HCT116 (cell line): ENCODE measurements around the gene RNF220. TPM values are rescaled to one million over a fixed set of nuclear protein-coding genes. Genes with fewer than 3 reads are reported as not detected.

Experiments
- ATAC-seq: fragments of 200-7000 bp; cut with Tn5 transposase; 2 replicates; pipeline ENCODE4 v1.9.1; 2020; ENCODE audit warnings: mild to moderate bottlenecking, moderate library complexity
- BruUV-seq: library from RNA; stranded (reverse); fragments of 400-500 nt; replicated peaks from 2 replicates; lab custom pipeline; 2021; lab: Mats Ljungman, UMichigan
- CTCF ChIA-PET: fragments of 300-600 bp; sonication (Branson Sonifier 250); formaldehyde crosslinking; loops from one replicate; lab custom pipeline; 2021; ENCODE audit warnings: antibody characterized with exemption; lab: Charles Lee
- POLR2A ChIA-PET: fragments of 300-600, 350-600 bp; sonication (Branson Sonifier 250); formaldehyde crosslinking; loops from one replicate; lab custom pipeline; 2021; ENCODE audit warnings: antibody characterized with exemption; lab: Charles Lee
- RAD21 ChIA-PET, 2 experiments: fragments of 300-600 bp; sonication (Branson Sonifier 250); formaldehyde crosslinking; loops; one replicate each; lab custom pipeline; 2023; ENCODE audit warnings: low total read pairs in 2 of 2; ENCODE audit not compliant: uncharacterized antibody in 2 of 2, unreplicated experiment in 2 of 2, low non-redundant PET in 1 of 2; lab: Charles Lee
- DNase-seq: peaks from one replicate; pipeline ENCODE4 v3.0.0-alpha.2; 2010; ENCODE audit warnings: low read depth, low spot score
- H2AFZ ChIP-seq: fragments of 200-600 bp; shearing (Covaris generic), sonication (generic); 2 replicates; pipeline ENCODE4 v1.6.1; 2017; ENCODE audit warnings: low read depth, mixed run types, mixed read lengths, antibody characterized with exemption, low read length; ENCODE audit not compliant: poor library complexity, severe bottlenecking
- H3K27ac ChIP-seq: 2 replicates; pipeline ENCODE4 v1.5.1; 2012; ENCODE audit warnings: low read depth, low read length
- H3K27me3 ChIP-seq: fragments of 200-600 bp; sonication (generic); 2 replicates; pipeline ENCODE4 v1.6.1; 2016; ENCODE audit warnings: mixed run types, low read length, mixed read lengths; ENCODE audit not compliant: insufficient read depth
- H3K36me3 ChIP-seq, 2 experiments: fragments of 200-500 bp in 1 of 2; fragments of 200-600 bp in 1 of 2; sonication (Bioruptor generic) in 1 of 2; sonication (generic) in 1 of 2; 2 replicates each; pipeline versions ENCODE4 v1.5.1 to v1.6.1; 2014 to 2016; ENCODE audit warnings: low read length in 2 of 2, inconsistent platforms in 1 of 2, mixed read lengths in 1 of 2, mixed run types in 1 of 2; ENCODE audit not compliant: insufficient read depth in 2 of 2, control insufficient read depth in 1 of 2
- H3K4me1 ChIP-seq, 2 experiments: fragments of 200-600 bp in 1 of 2; sonication (generic) in 1 of 2; 2 replicates each; pipeline versions ENCODE4 v1.5.1 to v1.6.1; 2012 to 2017; ENCODE audit warnings: low read length in 2 of 2, inconsistent platforms in 1 of 2, mild to moderate bottlenecking in 1 of 2, mixed read lengths in 1 of 2, mixed run types in 1 of 2, moderate library complexity in 1 of 2; ENCODE audit not compliant: insufficient read depth in 2 of 2, control insufficient read depth in 1 of 2
- H3K4me2 ChIP-seq: fragments of 200-600 bp; sonication (generic); 2 replicates; pipeline ENCODE4 v1.6.1; 2017; ENCODE audit warnings: mixed run types, low read length, mixed read lengths
- H3K4me3 ChIP-seq, 2 experiments: fragments of 200-600 bp in 1 of 2; sonication (generic) in 1 of 2; replicated peaks in 1 of 2; 2 replicates each; pipeline ENCODE4 v1.5.1; 2011 to 2016; ENCODE audit warnings: low read length in 2 of 2, control low read depth in 1 of 2, low read depth in 1 of 2, mild to moderate bottlenecking in 1 of 2, mixed read lengths in 1 of 2, mixed run types in 1 of 2
- H3K79me2 ChIP-seq: fragments of 200-600 bp; sonication (generic); 2 replicates; pipeline ENCODE4 v1.6.1; 2017; ENCODE audit warnings: mild to moderate bottlenecking, mixed run types, low read length, moderate library complexity, mixed read lengths; ENCODE audit not compliant: insufficient read depth
- H3K9ac ChIP-seq: fragments of 200-600 bp; sonication (generic); 2 replicates; pipeline ENCODE4 v1.6.1; 2016; ENCODE audit warnings: low read length, mixed read lengths
- H3K9me2 ChIP-seq: fragments of 200-600 bp; sonication (generic), shearing (Covaris generic); 2 replicates; pipeline ENCODE4 v1.6.1; 2017; ENCODE audit warnings: mixed run types, mild to moderate bottlenecking, moderate library complexity; ENCODE audit not compliant: insufficient read depth
- H3K9me3 ChIP-seq, 2 experiments: fragments of 200-500 bp in 1 of 2; fragments of 200-600 bp in 1 of 2; sonication (Bioruptor generic) in 1 of 2; sonication (generic) in 1 of 2; 2 replicates each; pipeline ENCODE4 v1.6.1; 2014 to 2017; ENCODE audit warnings: low read length in 2 of 2, mixed read lengths in 2 of 2, inconsistent platforms in 1 of 2, low read depth in 1 of 2, mild to moderate bottlenecking in 1 of 2, mixed run types in 1 of 2, moderate library complexity in 1 of 2; ENCODE audit not compliant: control insufficient read depth in 1 of 2, insufficient read depth in 1 of 2
- H4K20me1 ChIP-seq: fragments of 200-600 bp; sonication (generic), shearing (Covaris generic); 2 replicates; pipeline ENCODE4 v1.6.1; 2017; ENCODE audit warnings: mixed run types, mild to moderate bottlenecking, moderate library complexity; ENCODE audit not compliant: insufficient read depth
- CTCF ChIP-seq, 3 experiments: fragments of 200-600 bp in 1 of 3; sonication (generic) in 1 of 3; IDR thresholded peaks in 2 of 3; conservative IDR thresholded peaks in 1 of 3; 2 replicates each; pipeline ENCODE4 v1.5.1; 2012 to 2017; ENCODE audit warnings: low read depth in 2 of 3, low read length in 2 of 3, antibody characterized with exemption in 1 of 3, borderline replicate concordance in 1 of 3, control low read depth in 1 of 3, mild to moderate bottlenecking in 1 of 3, mixed read lengths in 1 of 3, mixed run types in 1 of 3, moderate library complexity in 1 of 3; ENCODE audit not compliant: insufficient read depth in 1 of 3
- ELF1 ChIP-seq: IDR thresholded peaks from 2 replicates; pipeline ENCODE4 v1.6.1; 2012; ENCODE audit warnings: low read depth, borderline replicate concordance
- EZH2 ChIP-seq: fragments of 200-600 bp; sonication (generic); IDR thresholded peaks from 2 replicates; pipeline ENCODE4 v1.6.1; 2017; ENCODE audit warnings: antibody characterized with exemption, mixed run types
- EZH2phosphoT487 ChIP-seq: fragments of 200-600 bp; IDR thresholded peaks from 2 replicates; pipeline ENCODE4 v1.6.1; 2018; ENCODE audit warnings: antibody characterized with exemption, borderline replicate concordance
- FOSL1 ChIP-seq: IDR thresholded peaks from 2 replicates; pipeline ENCODE4 v1.6.1; 2012; ENCODE audit warnings: low read depth
- JUND ChIP-seq: IDR thresholded peaks from 2 replicates; pipeline ENCODE4 v1.6.1; 2012
- POLR2A ChIP-seq: IDR thresholded peaks from 2 replicates; pipeline ENCODE4 v1.7.0; 2011; ENCODE audit warnings: borderline replicate concordance; ENCODE audit not compliant: insufficient read depth, insufficient read length; ENCODE audit errors: extremely low read depth
- POLR2AphosphoS5 ChIP-seq: IDR thresholded peaks from 2 replicates; pipeline ENCODE4 v1.6.1; 2011; ENCODE audit warnings: mild to moderate bottlenecking, low read depth, low read length, moderate library complexity
- REST ChIP-seq: IDR thresholded peaks from 2 replicates; pipeline ENCODE4 v1.6.1; 2012; ENCODE audit warnings: low read depth
- SP1 ChIP-seq: IDR thresholded peaks from 2 replicates; pipeline ENCODE4 v1.6.1; 2012; ENCODE audit warnings: low read depth
- SRF ChIP-seq: IDR thresholded peaks from 2 replicates; pipeline ENCODE4 v1.6.1; 2012; ENCODE audit warnings: low read depth
- ZFX ChIP-seq: fragments of 450-650 bp; IDR thresholded peaks from 2 replicates; pipeline ENCODE4 v1.6.1; 2017
- ZNF274 ChIP-seq: fragments of 200-500 bp; sonication (Bioruptor generic); IDR thresholded peaks from 2 replicates; pipeline ENCODE4 v1.6.1; 2014; ENCODE audit warnings: mild to moderate bottlenecking, low read depth, low read length, inconsistent platforms
- intact Hi-C: fragments of 100-400 bp; cut with micrococcal nuclease; formaldehyde crosslinking; loops from 2 replicates; pipeline ENCODE4 v1.10.0; 2022
- total RNA-seq: library from RNA; stranded (reverse); gene quantifications from one replicate; pipeline ENCODE4 v1.2.1, GENCODE V29; 2021; ENCODE audit not compliant: unreplicated experiment

Gene RNF220
- total RNA-seq, 1 experiment from 2014 or later, result 84.5 TPM

- no peaks in the 10 kb centered on the region for H3K36me3 ChIP-seq
- no peaks in the 10 kb centered on the region for H3K9me2 ChIP-seq
- no peak overlapping the region for H3K27ac ChIP-seq
- H3K9ac ChIP-seq, result no peak overlapping the region
- CTCF ChIA-PET, result interaction anchor here (1.7 kb wide), 1 partner anchor 59 kb away, joined by 4 read pairs; no protein-coding TSS in a partner anchor
- DNase-seq, result no peak
- no peak overlapping the region for H3K4me2 ChIP-seq
- no TSS peak for BruUV-seq
- RAD21 ChIA-PET, result no interaction called here
- intact Hi-C loops, result no loop called here
- H2AFZ ChIP-seq, result no peak overlapping the region
- ATAC-seq, result no peak
- POLR2A ChIA-PET, result no interaction called here
- H3K4me1 ChIP-seq, result peaks cover 0 to 2% of the 10 kb centered on the region in 2 experiments; a peak in 1 of 4 replicates
- H3K4me3 ChIP-seq, result no peak overlapping the region
- H3K27me3 ChIP-seq, result no peaks in the 10 kb centered on the region
- H4K20me1 ChIP-seq, result no peaks in the 10 kb centered on the region
- H3K9me3 ChIP-seq, result no peaks in the 10 kb centered on the region
- TF ChIP-seq REST (no peak), SRF (no peak), EZH2phosphoT487 (no peak), ZFX (no peak), EZH2 (no peak), ZNF274 (no peak), JUND (no peak), SP1 (no peak), ELF1 (no peak), POLR2AphosphoS5 (no peak), FOSL1 (no peak), CTCF (IDR thresholded peaks at IDR 0.05 in 2 of 3, conservative IDR thresholded peaks at IDR 0.05 in 1 of 3; ENCODE audit: borderline replicate concordance in 1 of 3, insufficient read depth in 1 of 3, low read depth in 2 of 3, low read length in 2 of 3) (no peak), POLR2A (no peak)
- H3K79me2 ChIP-seq, result no peaks in the 10 kb centered on the region
Observed at GRCh38 chr1:44437107-44437716, 32.2 kb downstream of the RNF220 start.
